Measurements from ENCODE around the gene KRTAP5-8.
"Not testable (repeated sequence)": the region's sequence is repeated elsewhere in the genome, so short reads cannot be mapped to it uniquely, and the experiment has no call there.

The KRTAP5-8 gene

DNA sequence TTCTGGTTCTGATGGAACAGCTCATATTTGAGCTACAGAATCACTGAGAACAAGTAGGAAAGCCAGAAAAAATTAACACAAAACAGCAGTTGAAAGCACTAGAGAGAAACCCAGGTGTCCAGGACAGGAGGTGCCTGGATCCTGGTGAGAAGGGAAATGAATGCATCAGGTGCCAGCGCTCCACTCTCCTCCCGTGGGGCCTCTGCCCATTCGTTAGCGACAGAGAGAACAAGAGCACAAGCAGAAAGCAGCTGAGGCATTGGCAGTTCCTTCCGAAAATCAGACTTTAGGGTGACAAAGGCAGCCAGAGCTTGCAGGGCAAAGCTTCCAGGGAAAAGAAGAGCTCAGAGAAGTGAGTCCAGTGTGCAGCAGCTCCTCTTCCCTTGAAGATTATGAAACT lies 30.7 kb upstream of the KRTAP5-8 start:
- DNase-seq (ENCODE audit: low spot score), result no peak

GRCh38 chr11:71518506-71519471 lies 19.0 kb upstream of the KRTAP5-8 start:
- peak; percentile 59 for DNase-seq (ENCODE audit: low spot score)

DNA sequence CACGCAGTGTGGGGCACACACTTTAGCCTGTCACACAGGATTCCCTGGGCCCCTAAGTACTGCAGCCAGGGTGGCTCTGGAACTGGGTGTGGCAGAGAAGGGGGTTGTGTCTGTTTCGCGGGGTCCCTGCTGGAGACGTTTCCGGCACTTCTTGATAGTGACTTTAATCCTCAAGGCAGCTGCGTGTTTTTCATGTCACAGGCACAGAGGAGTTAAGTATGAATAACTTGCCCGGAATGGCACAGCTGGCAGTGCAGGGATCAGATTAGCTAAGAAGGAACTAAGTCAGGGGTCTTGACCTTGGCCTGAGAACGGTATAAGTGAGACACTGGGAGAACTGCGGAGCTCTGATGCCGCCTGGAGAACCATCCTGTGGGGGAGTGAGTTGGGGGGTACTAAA lies 18.3 kb upstream of the KRTAP5-8 start:
- peak; percentile 37 for DNase-seq (ENCODE audit: low spot score)

GRCh38 chr11:71525188-71525937 lies 12.5 kb upstream of the KRTAP5-8 start:
- DNase-seq (ENCODE audit: low spot score), result no peak

GRCh38 chr11:71525938-71526495 lies 11.8 kb upstream of the KRTAP5-8 start:
- peak; percentile 6 for DNase-seq (ENCODE audit: low spot score)

- DNase-seq (ENCODE audit: low spot score), result peak; percentile 14
Measured at GRCh38 chr11:71526796-71527575, 10.8 kb upstream of the KRTAP5-8 start, which contains the start of gene KRTAP5-7. KRTAP5-7 (plus strand) TSS chr11:71527267; CDS start chr11:71527301, 34 bp downstream.

- DNase-seq (ENCODE audit: low spot score), result peak; percentile 46
Measured at GRCh38 chr11:71527576-71528210, 10.1 kb upstream of the KRTAP5-8 start.

GRCh38 chr11:71530602-71531001 lies 7.2 kb upstream of the KRTAP5-8 start:
- peak; percentile 3 for DNase-seq (ENCODE audit: low spot score)

GRCh38 chr11:71532036-71532610 lies 5.7 kb upstream of the KRTAP5-8 start:
- peak; percentile 17 for DNase-seq (ENCODE audit: low spot score)

- DNase-seq (ENCODE audit: low spot score), result not testable (repeated sequence)
Measured at GRCh38 chr11:71534711-71535608, 2.9 kb upstream of the KRTAP5-8 start.

GRCh38 chr11:71535825-71536224 lies 2.0 kb upstream of the KRTAP5-8 start:
- DNase-seq (ENCODE audit: low spot score), result no peak

DNA sequence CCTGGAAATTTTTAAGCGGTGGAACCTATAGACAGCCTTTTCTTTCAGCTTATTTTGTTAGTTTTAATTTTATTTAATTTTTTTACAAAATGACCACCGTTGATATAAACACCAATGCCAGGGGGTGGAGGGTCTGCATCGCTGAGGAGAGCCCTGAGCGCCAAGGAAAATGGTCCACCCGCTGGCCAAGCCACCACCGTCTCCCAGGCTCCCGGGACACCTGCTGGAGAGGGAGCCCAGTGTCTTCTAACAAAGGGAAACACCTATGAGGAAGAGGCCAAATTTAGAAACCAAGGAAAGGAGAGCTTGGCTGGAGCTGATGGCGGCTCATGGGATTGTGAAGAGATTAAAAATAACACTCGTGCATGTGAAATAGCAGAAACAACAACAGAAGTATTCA lies 288 bp upstream of the KRTAP5-8 start:
- DNase-seq (ENCODE audit: low spot score), result peak; percentile 9

- DNase-seq (ENCODE audit: low spot score), result peak; percentile 62
Measured at GRCh38 chr11:71538666-71538990, 803 bp downstream of the KRTAP5-8 start.

GRCh38 chr11:71539017-71539416 lies 1.2 kb downstream of the KRTAP5-8 start:
- DNase-seq (ENCODE audit: low spot score), result no peak

DNA sequence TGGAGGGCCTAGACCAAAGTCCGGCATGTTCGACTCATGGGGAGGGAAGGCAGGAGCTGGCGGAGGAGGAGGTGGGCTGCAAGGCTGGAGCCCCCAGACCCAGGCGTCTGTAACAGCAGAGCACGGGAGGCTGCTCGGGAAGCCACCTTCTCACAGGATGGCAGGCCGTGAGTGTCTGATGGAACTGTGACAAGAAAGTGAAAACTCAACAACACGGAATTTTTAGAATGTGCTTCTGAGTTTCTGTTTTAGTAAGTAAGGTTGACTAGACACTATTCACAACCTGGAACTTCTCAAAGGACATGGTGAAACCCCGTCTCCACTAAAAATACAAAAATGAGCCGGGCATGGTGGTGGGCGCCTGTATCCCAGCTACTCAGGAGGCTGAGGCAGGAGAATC lies 2.1 kb downstream of the KRTAP5-8 start:
- DNase-seq (ENCODE audit: low spot score), result not testable (repeated sequence)

GRCh38 chr11:71540521-71541304 lies 2.9 kb downstream of the KRTAP5-8 start:
- DNase-seq (ENCODE audit: low spot score), result not testable (repeated sequence)

DNA sequence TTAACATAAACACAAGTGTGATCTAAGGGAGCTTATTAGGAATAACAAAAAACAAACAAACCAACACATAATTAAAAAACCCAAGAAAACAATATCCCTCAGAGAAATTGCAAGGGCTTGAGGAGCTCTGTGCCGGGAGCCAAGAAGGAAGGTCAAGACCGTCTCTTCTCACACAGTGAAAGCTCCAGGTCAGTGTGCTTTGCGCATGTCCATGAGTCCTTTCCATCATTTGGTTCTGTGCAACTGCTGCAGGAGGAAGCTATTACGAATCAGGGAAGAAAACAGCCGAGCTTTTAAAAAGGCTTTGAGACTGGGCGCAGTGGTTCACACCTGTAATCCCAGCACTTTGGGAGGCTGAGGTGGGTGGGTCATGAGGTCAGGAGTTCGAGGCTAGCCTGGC lies 4.6 kb downstream of the KRTAP5-8 start:
- DNase-seq (ENCODE audit: low spot score), result no peak

- no peak for DNase-seq (ENCODE audit: low spot score)
Measured at GRCh38 chr11:71542879-71543777, 5.3 kb downstream of the KRTAP5-8 start.

Measured in left forelimb (tissue), 1 donor.